ENCODE measurements around the gene DLGAP4.

DLGAP4 gene

DNA sequence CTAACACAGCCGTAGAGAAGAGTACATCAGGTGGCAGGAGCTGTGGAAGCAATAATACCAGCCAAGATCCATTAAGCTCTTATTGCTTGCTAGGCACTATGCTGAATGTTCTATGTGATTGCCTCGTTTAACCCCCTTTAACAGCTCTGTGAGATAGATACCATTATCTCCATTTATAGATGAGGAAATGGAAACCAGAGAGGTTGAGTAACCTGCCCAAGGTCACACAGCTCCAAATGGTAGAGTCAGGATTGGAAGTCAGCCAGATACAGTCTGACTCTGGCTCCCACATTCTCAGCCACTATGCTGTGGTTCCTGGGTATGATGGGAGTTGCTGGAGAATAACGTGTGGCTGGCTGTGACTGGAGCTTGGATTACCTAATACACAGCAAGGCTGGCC is 92.4 kb downstream of the DLGAP4 start:
- Histone ChIP-seq H3K9ac (ENCODE audit: low read depth, low read length) (no peak overlapping the region), H3K4me3 (ENCODE audit: low read length) (no peak overlapping the region), H3K36me3 (ENCODE audit: insufficient read depth, low read depth, low read length) (no peaks in the 10 kb centered on the region), H3K4me1 (ENCODE audit: insufficient read depth, low read length) (no peaks in the 10 kb centered on the region), H3K27me3 (ENCODE audit: insufficient read depth, low read length) (no peaks in the 10 kb centered on the region), H3K9me3 (ENCODE audit: insufficient read depth, low read depth, low read length) (no peaks in the 10 kb centered on the region), H3K27ac (ENCODE audit: low read length) (no peak overlapping the region)

DNA sequence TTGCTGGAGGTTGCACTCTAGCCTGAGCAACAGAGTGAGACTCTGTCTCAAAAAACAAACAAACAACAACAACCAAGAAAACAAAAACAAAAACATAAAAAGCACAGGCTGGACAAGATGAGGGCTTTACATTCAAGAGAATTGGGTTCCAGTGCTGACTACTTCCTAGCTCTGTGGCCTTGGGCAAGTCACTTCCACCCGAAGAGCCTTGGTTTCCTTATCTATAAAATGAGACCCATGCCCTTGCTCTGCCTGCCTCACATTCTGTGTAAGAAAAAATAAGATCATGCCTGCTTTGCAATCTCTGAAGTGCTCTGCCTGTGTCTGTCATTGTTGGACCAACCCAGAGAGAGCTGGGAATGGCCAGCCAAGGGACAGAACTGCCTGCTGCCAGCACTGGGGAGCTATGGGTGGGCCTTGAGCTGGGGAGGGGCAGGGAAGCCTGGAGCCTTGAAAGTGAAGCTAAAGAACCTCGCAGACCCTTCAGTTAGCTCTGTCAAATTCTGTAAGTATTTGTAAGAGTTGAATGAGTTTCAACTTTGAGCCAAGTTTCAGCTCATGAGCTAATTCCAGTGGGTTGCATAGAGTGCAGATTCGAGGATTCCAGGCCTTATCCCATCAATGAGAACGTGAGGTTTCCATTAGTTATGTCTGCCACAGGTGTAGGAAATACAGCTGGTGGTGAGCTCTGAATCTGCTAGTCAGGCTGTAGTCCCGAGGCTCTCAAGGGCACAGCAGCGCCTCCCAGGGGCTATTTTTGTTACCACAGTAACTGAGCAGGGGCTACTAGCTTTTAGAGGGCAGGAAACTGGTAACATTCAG is 93.2 kb downstream of the DLGAP4 start:
- no peaks in the 10 kb centered on the region for H3K9me3 ChIP-seq (ENCODE audit: insufficient read depth, low read depth, low read length)
- H3K9ac ChIP-seq (ENCODE audit: low read depth, low read length): no peak overlapping the region
- H3K27me3 ChIP-seq (ENCODE audit: insufficient read depth, low read length): no peaks in the 10 kb centered on the region
- no peak overlapping the region for H3K4me3 ChIP-seq (ENCODE audit: low read length)
- no peaks in the 10 kb centered on the region for H3K4me1 ChIP-seq (ENCODE audit: insufficient read depth, low read length)
- no peak overlapping the region for H3K27ac ChIP-seq (ENCODE audit: low read length)
- no peaks in the 10 kb centered on the region for H3K36me3 ChIP-seq (ENCODE audit: insufficient read depth, low read depth, low read length)

DNA sequence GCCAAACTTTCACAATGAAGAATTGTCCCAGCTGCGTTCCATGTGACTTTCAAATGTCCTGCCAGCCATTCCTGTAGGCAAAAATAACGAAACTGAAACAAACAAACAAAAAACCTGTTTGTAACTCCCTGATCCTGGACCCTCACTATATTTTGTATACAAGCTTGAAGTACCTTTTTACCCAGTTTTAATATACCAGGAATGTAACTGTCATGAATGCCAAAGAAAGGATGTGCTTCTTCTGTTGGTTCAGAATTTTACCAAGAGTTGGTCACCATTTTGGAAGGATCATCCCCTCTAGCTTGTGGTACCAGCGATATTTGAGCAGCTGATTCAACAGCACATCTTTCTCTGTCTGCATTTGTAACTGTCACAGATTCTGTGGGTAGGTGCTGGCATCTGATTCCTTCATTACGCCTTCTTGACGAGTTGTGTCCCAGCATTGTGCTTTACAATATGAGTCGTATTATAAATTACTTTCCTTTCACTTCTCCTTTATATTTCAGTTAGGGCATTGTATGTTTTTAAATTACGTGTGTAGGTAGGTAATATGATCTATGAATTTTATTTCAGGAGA is 93.9 kb downstream of the DLGAP4 start:
- no peaks in the 10 kb centered on the region for H3K9me3 ChIP-seq (ENCODE audit: insufficient read depth, low read depth, low read length)
- H3K36me3 ChIP-seq (ENCODE audit: insufficient read depth, low read depth, low read length): no peaks in the 10 kb centered on the region
- no peak overlapping the region for H3K4me3 ChIP-seq (ENCODE audit: low read length)
- no peaks in the 10 kb centered on the region for H3K4me1 ChIP-seq (ENCODE audit: insufficient read depth, low read length)
- no peak overlapping the region for H3K9ac ChIP-seq (ENCODE audit: low read depth, low read length)
- no peaks in the 10 kb centered on the region for H3K27me3 ChIP-seq (ENCODE audit: insufficient read depth, low read length)
- H3K27ac ChIP-seq (ENCODE audit: low read length): no peak overlapping the region

DNA sequence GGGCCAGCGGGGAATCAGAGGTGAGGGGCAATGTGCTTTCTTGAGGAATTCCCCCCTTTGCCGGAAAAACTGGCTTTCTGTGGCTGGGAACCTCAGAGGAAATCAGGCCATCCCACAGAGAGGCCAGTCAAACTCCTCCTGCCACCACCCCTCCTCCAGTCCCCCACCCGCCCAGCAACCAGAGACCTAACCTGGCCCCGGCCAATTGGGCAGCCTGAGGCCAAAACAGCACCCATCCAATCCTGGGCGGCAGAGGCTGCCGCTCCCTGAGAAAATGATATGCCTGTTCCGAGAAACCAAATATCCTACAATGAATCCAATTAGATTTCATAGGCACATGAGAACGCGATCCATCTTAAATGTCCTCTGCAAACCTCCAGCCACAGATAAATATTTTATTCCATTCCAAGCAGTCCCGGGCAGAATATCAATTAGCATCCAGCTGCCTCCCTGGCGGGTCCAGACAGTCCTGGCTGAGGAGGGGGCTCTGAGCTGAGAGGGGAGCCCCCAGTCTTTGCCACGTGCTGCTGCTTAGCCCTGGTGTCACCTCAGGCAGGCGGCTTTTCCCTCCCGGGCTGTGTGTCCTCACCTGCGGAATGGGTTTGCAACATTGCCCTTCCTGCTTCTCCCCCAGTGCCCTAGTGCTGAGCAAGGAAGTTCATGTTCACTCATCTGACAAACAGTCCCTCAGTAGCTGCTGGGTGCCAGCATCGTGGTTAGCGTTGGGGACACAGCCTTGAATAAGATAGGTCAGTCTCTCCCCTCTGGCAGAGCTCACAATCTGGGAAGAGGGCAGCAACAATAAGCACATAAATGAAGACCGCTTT is 95.0 kb downstream of the DLGAP4 start:
- no peak overlapping the region for H3K27ac ChIP-seq (ENCODE audit: low read length)
- H3K9me3 ChIP-seq (ENCODE audit: insufficient read depth, low read depth, low read length): no peaks in the 10 kb centered on the region
- H3K4me3 ChIP-seq (ENCODE audit: low read length): no peak overlapping the region
- H3K4me1 ChIP-seq (ENCODE audit: insufficient read depth, low read length): no peaks in the 10 kb centered on the region
- H3K9ac ChIP-seq (ENCODE audit: low read depth, low read length): no peak overlapping the region
- H3K36me3 ChIP-seq (ENCODE audit: insufficient read depth, low read depth, low read length): no peaks in the 10 kb centered on the region
- no peaks in the 10 kb centered on the region for H3K27me3 ChIP-seq (ENCODE audit: insufficient read depth, low read length)

DNA sequence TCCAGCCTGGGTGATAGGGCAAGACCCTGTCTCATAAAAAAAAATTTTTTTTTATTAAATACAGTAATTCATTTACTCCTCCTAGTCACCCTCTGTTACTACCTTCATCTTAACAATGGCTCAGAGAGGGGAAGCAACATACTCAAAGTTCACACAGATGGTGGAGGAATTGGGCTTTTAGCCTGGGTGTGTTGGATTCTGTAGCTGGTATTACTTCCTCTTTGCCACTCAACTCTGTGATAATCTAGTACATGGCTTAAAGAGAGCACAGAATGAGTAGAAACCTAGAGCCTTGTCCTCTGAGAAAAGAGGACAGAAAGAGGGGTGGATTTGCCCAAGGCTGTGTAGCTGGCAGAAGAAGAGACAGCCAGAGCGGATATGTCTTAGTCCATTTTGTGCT is 96.6 kb downstream of the DLGAP4 start:
- Histone ChIP-seq H3K36me3 (ENCODE audit: insufficient read depth, low read depth, low read length) (no peaks in the 10 kb centered on the region), H3K4me1 (ENCODE audit: insufficient read depth, low read length) (no peaks in the 10 kb centered on the region), H3K4me3 (ENCODE audit: low read length) (no peak overlapping the region), H3K9ac (ENCODE audit: low read depth, low read length) (no peak overlapping the region), H3K27me3 (ENCODE audit: insufficient read depth, low read length) (no peaks in the 10 kb centered on the region), H3K9me3 (ENCODE audit: insufficient read depth, low read depth, low read length) (no peaks in the 10 kb centered on the region), H3K27ac (ENCODE audit: low read length) (no peak overlapping the region)

DNA sequence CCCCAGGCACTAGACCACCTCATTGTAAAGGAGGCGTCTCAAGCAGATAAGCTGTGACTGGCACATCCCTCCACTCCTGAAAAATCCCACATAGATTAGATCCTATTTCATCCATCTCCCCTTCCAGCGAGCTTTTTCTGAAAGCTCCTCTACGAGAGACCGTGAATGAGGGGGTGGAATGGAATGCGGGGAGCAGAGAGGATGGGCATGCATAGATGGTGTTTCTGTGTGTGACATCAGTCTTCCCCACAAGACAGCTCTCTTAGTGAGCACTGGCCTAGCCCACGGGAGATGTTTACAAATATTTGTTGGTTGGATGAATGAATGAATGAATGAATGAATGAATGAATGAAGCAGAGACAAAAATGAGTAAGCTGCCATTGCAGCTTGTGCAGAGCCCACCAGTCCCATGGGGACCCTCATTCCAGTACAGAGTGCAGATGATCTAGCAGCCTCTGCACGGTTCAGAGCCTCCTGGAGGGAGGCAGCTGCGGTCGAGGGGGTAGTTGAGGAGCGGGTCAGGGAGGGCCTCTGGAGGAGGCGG is 98.4 kb downstream of the DLGAP4 start:
- Histone ChIP-seq H3K36me3 (ENCODE audit: insufficient read depth, low read depth, low read length) (no peaks in the 10 kb centered on the region), H3K4me1 (ENCODE audit: insufficient read depth, low read length) (no peaks in the 10 kb centered on the region), H3K9me3 (ENCODE audit: insufficient read depth, low read depth, low read length) (no peaks in the 10 kb centered on the region), H3K27me3 (ENCODE audit: insufficient read depth, low read length) (no peaks in the 10 kb centered on the region), H3K27ac (ENCODE audit: low read length) (no peak overlapping the region), H3K9ac (ENCODE audit: low read depth, low read length) (no peak overlapping the region), H3K4me3 (ENCODE audit: low read length) (no peak overlapping the region)

DNA sequence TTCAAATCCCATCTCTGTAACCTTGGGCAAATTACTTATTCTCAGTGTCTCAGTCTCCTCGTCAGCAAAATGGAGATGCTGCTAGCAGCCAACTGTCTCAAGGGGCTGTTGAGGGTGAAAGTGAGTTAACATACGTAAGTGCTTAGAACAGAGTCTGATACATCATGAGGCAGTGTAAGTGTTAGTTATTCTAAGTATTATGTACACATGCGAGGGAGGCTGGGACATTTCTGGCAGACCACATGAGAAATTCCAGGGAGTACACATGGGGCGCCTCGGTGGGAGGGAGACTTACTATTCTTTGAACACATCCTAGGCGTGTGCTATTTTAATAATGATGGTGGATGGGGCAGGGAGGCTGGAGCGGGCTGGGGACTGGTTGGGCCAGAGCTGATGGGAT is 99.1 kb downstream of the DLGAP4 start:
- H3K27ac ChIP-seq (ENCODE audit: low read length): no peak overlapping the region
- no peaks in the 10 kb centered on the region for H3K9me3 ChIP-seq (ENCODE audit: insufficient read depth, low read depth, low read length)
- no peak overlapping the region for H3K4me3 ChIP-seq (ENCODE audit: low read length)
- H3K27me3 ChIP-seq (ENCODE audit: insufficient read depth, low read length): no peaks in the 10 kb centered on the region
- no peak overlapping the region for H3K9ac ChIP-seq (ENCODE audit: low read depth, low read length)
- no peaks in the 10 kb centered on the region for H3K4me1 ChIP-seq (ENCODE audit: insufficient read depth, low read length)
- H3K36me3 ChIP-seq (ENCODE audit: insufficient read depth, low read depth, low read length): no peaks in the 10 kb centered on the region

DNA sequence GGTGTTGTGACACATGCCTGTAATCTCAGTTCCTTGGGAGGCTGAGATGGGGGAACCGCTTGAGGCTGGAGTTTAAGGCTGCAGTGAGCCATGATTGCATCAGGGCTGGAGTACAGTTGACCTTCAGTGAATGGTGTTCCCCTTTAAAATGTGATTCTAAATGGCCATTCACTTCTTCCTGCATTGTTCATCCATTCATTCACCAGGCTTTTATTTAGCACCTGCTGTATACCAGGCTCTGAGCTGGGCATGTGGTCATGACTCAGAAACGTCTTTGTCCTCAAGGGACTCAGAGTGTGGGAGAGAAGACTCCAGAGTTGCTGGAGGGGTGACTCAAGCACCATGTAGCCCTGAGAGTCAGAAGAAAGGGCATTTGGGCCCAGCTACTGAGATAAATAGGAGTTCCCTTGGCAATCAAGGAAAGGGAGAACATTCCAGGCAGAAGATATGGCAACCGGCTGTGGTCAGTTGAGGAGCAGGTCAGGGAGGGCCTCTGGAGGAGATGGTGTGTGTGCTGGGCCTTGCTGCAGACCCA is 101.1 kb downstream of the DLGAP4 start:
- no peak overlapping the region for H3K9ac ChIP-seq (ENCODE audit: low read depth, low read length)
- H3K27me3 ChIP-seq (ENCODE audit: insufficient read depth, low read length): no peaks in the 10 kb centered on the region
- no peaks in the 10 kb centered on the region for H3K9me3 ChIP-seq (ENCODE audit: insufficient read depth, low read depth, low read length)
- H3K27ac ChIP-seq (ENCODE audit: low read length): no peak overlapping the region
- no peaks in the 10 kb centered on the region for H3K4me1 ChIP-seq (ENCODE audit: insufficient read depth, low read length)
- no peaks in the 10 kb centered on the region for H3K36me3 ChIP-seq (ENCODE audit: insufficient read depth, low read depth, low read length)
- no peak overlapping the region for H3K4me3 ChIP-seq (ENCODE audit: low read length)

DNA sequence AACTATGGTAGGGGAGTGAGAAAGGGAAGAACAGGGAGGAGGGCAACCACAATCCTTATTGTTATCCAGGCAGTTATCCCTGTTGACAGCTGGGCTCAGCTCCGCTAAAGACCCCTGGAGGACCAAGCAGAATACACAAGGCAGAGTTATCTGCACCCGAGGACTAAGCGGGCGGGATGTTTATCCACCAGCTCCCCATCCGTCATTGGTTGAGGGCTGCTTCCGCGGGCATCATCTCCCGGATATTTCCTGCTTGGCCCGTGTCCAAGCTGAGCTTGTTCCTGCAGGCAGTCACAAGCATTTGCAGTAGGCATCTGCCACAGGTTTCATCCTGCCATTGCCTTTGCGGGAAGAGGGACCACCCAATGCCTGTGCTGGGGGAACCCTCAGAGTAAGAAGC is 102.1 kb downstream of the DLGAP4 start:
- H3K4me3 ChIP-seq (ENCODE audit: low read length): no peak overlapping the region
- no peaks in the 10 kb centered on the region for H3K36me3 ChIP-seq (ENCODE audit: insufficient read depth, low read depth, low read length)
- H3K9ac ChIP-seq (ENCODE audit: low read depth, low read length): no peak overlapping the region
- H3K27me3 ChIP-seq (ENCODE audit: insufficient read depth, low read length): no peaks in the 10 kb centered on the region
- no peaks in the 10 kb centered on the region for H3K4me1 ChIP-seq (ENCODE audit: insufficient read depth, low read length)
- no peaks in the 10 kb centered on the region for H3K9me3 ChIP-seq (ENCODE audit: insufficient read depth, low read depth, low read length)
- H3K27ac ChIP-seq (ENCODE audit: low read length): no peak overlapping the region

DNA sequence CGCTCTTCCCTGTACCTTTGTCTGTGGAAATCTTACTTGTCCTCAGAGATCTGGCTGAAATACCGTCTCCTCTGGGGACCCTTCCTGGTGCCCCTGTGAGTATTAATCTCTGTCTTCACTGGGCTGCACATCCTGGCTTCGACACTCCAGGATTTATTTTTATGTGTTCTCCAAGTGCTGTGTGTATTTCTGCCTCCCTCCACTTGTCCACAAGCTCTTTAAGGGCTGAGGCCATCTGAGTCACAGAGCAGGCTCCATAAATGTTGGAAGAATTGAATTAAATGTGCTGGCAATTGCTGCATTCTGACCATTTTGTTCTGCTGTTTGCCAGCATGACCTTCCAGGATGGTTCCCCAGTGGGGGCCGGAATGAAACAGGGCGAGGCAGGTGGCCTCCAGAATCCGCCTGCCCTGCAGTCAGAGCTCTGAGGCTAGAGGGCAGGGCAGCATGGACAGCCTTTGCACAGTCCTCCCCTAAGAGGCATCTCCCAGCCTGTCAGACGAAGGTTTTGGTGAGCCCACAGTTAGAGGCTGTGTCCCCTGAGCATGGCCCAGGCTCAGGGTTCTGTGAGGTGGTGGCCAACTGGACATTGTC is 105.8 kb downstream of the DLGAP4 start:
- Histone ChIP-seq H3K4me1 (ENCODE audit: insufficient read depth, low read length) (no peaks in the 10 kb centered on the region), H3K27me3 (ENCODE audit: insufficient read depth, low read length) (no peaks in the 10 kb centered on the region), H3K4me3 (ENCODE audit: low read length) (no peak overlapping the region), H3K36me3 (ENCODE audit: insufficient read depth, low read depth, low read length) (no peaks in the 10 kb centered on the region), H3K9me3 (ENCODE audit: insufficient read depth, low read depth, low read length) (no peaks in the 10 kb centered on the region), H3K9ac (ENCODE audit: low read depth, low read length) (no peak overlapping the region), H3K27ac (ENCODE audit: low read length) (no peak overlapping the region)

DNA sequence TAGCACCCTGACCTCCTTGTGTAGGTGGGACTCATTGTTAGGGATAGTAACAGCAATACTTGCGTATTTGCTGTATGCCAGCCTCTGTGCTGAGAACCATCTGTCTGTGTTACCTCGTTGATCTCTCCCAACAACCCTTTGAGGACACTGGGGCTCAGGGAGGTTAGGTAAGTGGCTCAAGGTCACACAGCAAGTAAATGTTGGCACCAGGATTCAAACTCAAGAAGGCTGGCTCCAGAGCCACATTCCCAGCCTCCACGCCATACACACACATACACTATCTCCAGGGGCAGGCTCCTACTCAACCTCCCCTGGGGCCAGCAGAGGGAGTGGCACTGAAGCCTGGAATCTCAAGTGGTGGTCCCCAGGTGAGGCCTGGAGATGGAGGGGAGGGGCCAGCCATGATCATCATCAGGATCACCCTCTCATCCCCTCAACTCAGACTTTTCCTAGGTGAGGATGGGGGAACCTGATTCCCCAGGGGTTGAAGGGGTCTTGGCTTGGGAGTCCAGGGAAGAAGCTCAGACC is 109.4 kb downstream of the DLGAP4 start:
- no peak overlapping the region for H3K4me3 ChIP-seq (ENCODE audit: low read length)

More for the DNA sequence above, 109.4 kb downstream of the DLGAP4 start:
- no peaks in the 10 kb centered on the region for H3K36me3 ChIP-seq (ENCODE audit: insufficient read depth, low read depth, low read length)
- H3K27me3 ChIP-seq (ENCODE audit: insufficient read depth, low read length): no peaks in the 10 kb centered on the region
- H3K9me3 ChIP-seq (ENCODE audit: insufficient read depth, low read depth, low read length): no peaks in the 10 kb centered on the region
- H3K4me1 ChIP-seq (ENCODE audit: insufficient read depth, low read length): no peaks in the 10 kb centered on the region
- H3K27ac ChIP-seq (ENCODE audit: low read length): no peak overlapping the region
- no peak overlapping the region for H3K9ac ChIP-seq (ENCODE audit: low read depth, low read length)
